ENCODE results near the gene CCNT1.

The CCNT1 gene

GRCh38 chr12:48716493-48717251 lies at the start of gene CCNT1:
TSS of gene CCNT1 (minus strand) at chr12:48716707. CDS start at chr12:48716675, 32 bp downstream.
- TF ChIP-seq EZH2phosphoT487 (IDR thresholded peaks at IDR 0.05; ENCODE audit: low read depth) (no peak), CTCF (IDR thresholded peaks at IDR 0.05; ENCODE audit: low read depth, low read length) (no peak)
- peaks cover 55% of the 10 kb centered on the region for H3K79me2 ChIP-seq (ENCODE audit: low read length)

GRCh38 chr12:48765753-48766162 lies 49.3 kb upstream of the CCNT1 start:
- Histone ChIP-seq H3K27ac (ENCODE audit: low read length) (no peak overlapping the region), H3K36me3 (replicated peaks; ENCODE audit: low read depth, low read length) (no peaks in the 10 kb centered on the region)

More at GRCh38 chr12:48716493-48717251, at the start of gene CCNT1:
- Histone ChIP-seq H3K4me3 (ENCODE audit: low read length) (peak within 1 kb of the TSS; percentile 95), H2AFZ (ENCODE audit: low read depth, low read length) (peak within 1 kb of the TSS; percentile 58), H4K20me1 (ENCODE audit: insufficient read depth, low read length) (peaks cover 14% of the 10 kb centered on the region; the same call in 1 of the 2 replicates), H3K27ac (ENCODE audit: low read length) (peak within 1 kb of the TSS; percentile 85), H3K4me2 (ENCODE audit: low read length) (peak within 1 kb of the TSS; percentile 100), H3K27me3 (ENCODE audit: low read depth, low read length) (no peaks in the 10 kb centered on the region), H3K4me1 (ENCODE audit: low read length) (peaks cover 14% of the 10 kb centered on the region), H3K9me3 (ENCODE audit: insufficient read depth, low read length) (no peaks in the 10 kb centered on the region), H3K9ac (ENCODE audit: low read length) (peak within 1 kb of the TSS; percentile 96), H3K36me3 (replicated peaks; ENCODE audit: low read depth, low read length) (peaks cover 23% of the 10 kb centered on the region)

GRCh38 chr12:48764521-48764920 lies 48.0 kb upstream of the CCNT1 start:
- Histone ChIP-seq H3K4me2 (ENCODE audit: low read length) (no peak overlapping the region), H3K27ac (ENCODE audit: low read length) (no peak overlapping the region), H3K4me3 (ENCODE audit: low read length) (no peak overlapping the region), H3K9me3 (ENCODE audit: insufficient read depth, low read length) (no peaks in the 10 kb centered on the region), H3K36me3 (replicated peaks; ENCODE audit: low read depth, low read length) (no peaks in the 10 kb centered on the region), H3K79me2 (ENCODE audit: low read length) (no peaks in the 10 kb centered on the region), H3K4me1 (ENCODE audit: low read length) (peaks cover 4% of the 10 kb centered on the region; the same call in 1 of the 2 replicates), H2AFZ (ENCODE audit: low read depth, low read length) (no peak overlapping the region), H3K27me3 (ENCODE audit: low read depth, low read length) (no peaks in the 10 kb centered on the region), H4K20me1 (ENCODE audit: insufficient read depth, low read length) (no peaks in the 10 kb centered on the region), H3K9ac (ENCODE audit: low read length) (no peak overlapping the region)
- TF ChIP-seq EZH2phosphoT487 (IDR thresholded peaks at IDR 0.05; ENCODE audit: low read depth), result no peak
- no peak for TF ChIP-seq CTCF (IDR thresholded peaks at IDR 0.05; ENCODE audit: low read depth, low read length)

More at GRCh38 chr12:48765753-48766162, 49.3 kb upstream of the CCNT1 start:
- Histone ChIP-seq H3K4me1 (ENCODE audit: low read length) (peaks cover 4% of the 10 kb centered on the region; the same call in 1 of the 2 replicates), H4K20me1 (ENCODE audit: insufficient read depth, low read length) (no peaks in the 10 kb centered on the region), H3K79me2 (ENCODE audit: low read length) (no peaks in the 10 kb centered on the region), H3K4me2 (ENCODE audit: low read length) (no peak overlapping the region), H3K9ac (ENCODE audit: low read length) (no peak overlapping the region), H3K9me3 (ENCODE audit: insufficient read depth, low read length) (no peaks in the 10 kb centered on the region), H3K27me3 (ENCODE audit: low read depth, low read length) (no peaks in the 10 kb centered on the region), H2AFZ (ENCODE audit: low read depth, low read length) (no peak overlapping the region), H3K4me3 (ENCODE audit: low read length) (no peak overlapping the region)
- TF ChIP-seq EZH2phosphoT487 (IDR thresholded peaks at IDR 0.05; ENCODE audit: low read depth) (no peak), CTCF (IDR thresholded peaks at IDR 0.05; ENCODE audit: low read depth, low read length) (no peak)

DNA sequence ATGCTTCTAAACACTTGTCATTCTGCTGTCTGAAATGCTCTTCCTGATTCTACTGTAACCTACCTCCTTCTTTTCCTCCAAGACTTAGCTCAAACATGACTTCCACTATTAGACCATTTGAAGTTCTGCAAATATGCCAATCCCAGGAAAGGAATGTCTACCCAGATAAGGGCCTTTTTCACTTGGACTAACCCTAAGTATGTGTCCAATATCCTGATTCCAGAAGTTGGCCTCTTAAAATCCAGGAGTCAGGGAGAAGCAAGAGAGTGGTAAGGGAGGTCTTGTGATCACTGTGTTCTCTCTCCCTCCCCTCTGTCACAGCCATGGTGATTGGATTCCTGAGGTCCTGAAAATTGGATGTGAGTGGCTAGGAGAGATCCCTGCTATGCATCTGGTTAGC lies 42.2 kb upstream of the CCNT1 start:
- no peak for TF ChIP-seq CTCF (IDR thresholded peaks at IDR 0.05; ENCODE audit: low read depth, low read length)
- no peak for TF ChIP-seq EZH2phosphoT487 (IDR thresholded peaks at IDR 0.05; ENCODE audit: low read depth)
- H2AFZ ChIP-seq (ENCODE audit: low read depth, low read length), result no peak overlapping the region
- H3K36me3 ChIP-seq (replicated peaks; ENCODE audit: low read depth, low read length), result no peaks in the 10 kb centered on the region
- no peak overlapping the region for H3K27ac ChIP-seq (ENCODE audit: low read length)
- no peaks in the 10 kb centered on the region for H3K27me3 ChIP-seq (ENCODE audit: low read depth, low read length)
- no peak overlapping the region for H3K4me3 ChIP-seq (ENCODE audit: low read length)
- H3K9me3 ChIP-seq (ENCODE audit: insufficient read depth, low read length), result no peaks in the 10 kb centered on the region
- no peak overlapping the region for H3K4me2 ChIP-seq (ENCODE audit: low read length)
- no peaks in the 10 kb centered on the region for H4K20me1 ChIP-seq (ENCODE audit: insufficient read depth, low read length)
- no peak overlapping the region for H3K9ac ChIP-seq (ENCODE audit: low read length)
- H3K4me1 ChIP-seq (ENCODE audit: low read length), result no peaks in the 10 kb centered on the region
- H3K79me2 ChIP-seq (ENCODE audit: low read length), result no peaks in the 10 kb centered on the region

All from OCI-LY3 (cell line).